ENCODE data around the gene BHLHE40.

BHLHE40 gene

GRCh38 chr3:5032844-5033243 is 53.6 kb downstream of the BHLHE40 start:
- no peak overlapping the region for H4K8ac ChIP-seq (ENCODE audit: low read depth, low read length)
- no peak overlapping the region for H3K4me3 ChIP-seq (ENCODE audit: low read length)
- no peak overlapping the region for H3K4me2 ChIP-seq (ENCODE audit: low read length)
- WGBS (ENCODE audit: extremely low coverage, insufficient coverage, low lambda C conversion rate) = no CpG with 5 or more reads among the region's 6 CpGs
- no peak overlapping the region for H2BK5ac ChIP-seq (ENCODE audit: low read length)
- peaks cover 2% of the 10 kb centered on the region for H3K4me1 ChIP-seq (ENCODE audit: control insufficient read depth, low read depth, low read length)
- H2BK120ac ChIP-seq (ENCODE audit: low read depth, low read length) = no peak overlapping the region
- H3K27me3 ChIP-seq (ENCODE audit: insufficient read depth, low read length, poor library complexity) = no peaks in the 10 kb centered on the region
- no peak overlapping the region for H3K4ac ChIP-seq (ENCODE audit: low read depth, low read length)
- H3K23ac ChIP-seq (ENCODE audit: low read length) = no peak overlapping the region
- H2BK15ac ChIP-seq (replicated peaks; ENCODE audit: low read depth) = no peak overlapping the region
- no peak overlapping the region for H2AK5ac ChIP-seq (ENCODE audit: low read length)
- H3K9ac ChIP-seq (ENCODE audit: low read length) = no peak overlapping the region
- H3K79me1 ChIP-seq (ENCODE audit: low read length) = no peaks in the 10 kb centered on the region
- no peaks in the 10 kb centered on the region for H3K36me3 ChIP-seq (ENCODE audit: control insufficient read depth, insufficient read depth, low read length)
- no peak overlapping the region for H3K56ac ChIP-seq (ENCODE audit: low read length)
- H3K18ac ChIP-seq (ENCODE audit: low read length) = no peak overlapping the region
- H3K79me2 ChIP-seq (ENCODE audit: control insufficient read depth, insufficient read depth, low read length) = no peaks in the 10 kb centered on the region
- H3K27ac ChIP-seq (ENCODE audit: low read depth, low read length) = no peak overlapping the region
- no peak overlapping the region for H4K5ac ChIP-seq (ENCODE audit: low read length)
- no peak for DNase-seq

Data from mesendoderm (in vitro differentiated cells).